IPS DF 6.9 (cell line): ENCODE results near the gene LIMS2.

ENCODE experiments used
- DNase-seq: peaks from one replicate; pipeline ENCODE4 v3.0.0-alpha.2; 2013; ENCODE audit warnings: low read depth, low spot score
- H3K27ac ChIP-seq: one replicate; pipeline ENCODE4 v1.5.1; 2013; ENCODE audit warnings: low read length, control low read depth
- H3K27me3 ChIP-seq: 2 replicates; pipeline ENCODE4 v1.6.1; 2013; ENCODE audit warnings: mild to moderate bottlenecking, low read length; ENCODE audit not compliant: control insufficient read depth, insufficient read depth
- H3K36me3 ChIP-seq: 2 replicates; pipeline ENCODE4 v1.6.1; 2013; ENCODE audit warnings: low read length; ENCODE audit not compliant: control insufficient read depth, insufficient read depth
- H3K4me1 ChIP-seq: 2 replicates; pipeline ENCODE4 v1.6.1; 2013; ENCODE audit warnings: low read length; ENCODE audit not compliant: control insufficient read depth, insufficient read depth
- H3K4me3 ChIP-seq: 2 replicates; pipeline ENCODE4 v1.5.1; 2013; ENCODE audit warnings: mild to moderate bottlenecking, low read length
- H3K9me3 ChIP-seq: 2 replicates; pipeline ENCODE4 v1.6.1; 2013; ENCODE audit warnings: low read length, inconsistent platforms; ENCODE audit not compliant: control insufficient read depth, insufficient read depth
- WGBS: extraction: QIAGEN DNeasy Blood & Tissue Kit; methylation state at CpG from one replicate; pipeline ENCODE4 v1.1.7; 2013; ENCODE audit warnings: mixed read lengths, missing lambda C conversion rate; ENCODE audit not compliant: insufficient read length, insufficient coverage; 5-methylcytosine and 5-hydroxymethylcytosine counted together

LIMS2 gene

DNA sequence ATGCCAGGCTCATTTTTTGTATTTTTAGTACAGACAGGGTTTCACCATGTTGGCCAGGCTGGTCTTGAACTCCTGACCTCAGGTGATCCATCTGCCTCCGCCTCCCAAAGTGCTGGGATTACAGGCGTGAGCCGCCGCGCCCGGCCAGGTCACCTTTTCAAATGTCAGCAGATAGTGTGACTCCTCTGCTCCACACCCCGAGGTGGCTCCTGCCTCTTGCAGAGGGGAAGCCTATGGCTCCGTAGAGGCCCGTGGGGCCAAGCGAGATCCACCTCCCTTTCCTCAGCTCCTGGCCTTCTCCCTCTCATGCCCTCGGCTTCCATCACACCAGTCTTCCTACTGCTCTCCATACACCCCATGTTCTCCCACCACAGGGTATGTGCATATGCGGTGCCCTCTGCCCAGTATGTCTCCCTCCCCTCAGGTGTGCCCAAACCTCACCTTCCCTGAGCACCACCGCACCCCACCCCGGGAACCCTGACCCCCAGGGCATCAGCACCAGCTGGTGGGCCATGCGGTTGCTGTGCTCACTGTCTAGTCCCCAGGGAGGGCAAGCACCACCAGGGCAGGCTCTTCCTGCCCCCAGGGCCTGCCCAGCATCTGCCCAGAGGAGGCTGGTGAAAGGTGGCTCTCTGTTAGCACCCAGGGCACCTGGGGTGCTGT lies 18.6 kb downstream of the LIMS2 start:
- no CpG with 5 or more reads among the region's 15 CpGs for WGBS
- Histone ChIP-seq H3K9me3 (no peaks in the 10 kb centered on the region), H3K27me3 (no peaks in the 10 kb centered on the region), H3K36me3 (no peaks in the 10 kb centered on the region), H3K4me1 (no peaks in the 10 kb centered on the region), H3K27ac (no peak overlapping the region), H3K4me3 (no peak overlapping the region)
- DNase-seq: no peak

- Histone ChIP-seq H3K36me3 (no peaks in the 10 kb centered on the region), H3K9me3 (no peaks in the 10 kb centered on the region), H3K4me3 (no peak overlapping the region), H3K27me3 (no peaks in the 10 kb centered on the region), H3K27ac (no peak overlapping the region), H3K4me1 (no peaks in the 10 kb centered on the region)
- WGBS: no CpG with 5 or more reads among the region's 16 CpGs
- no peak for DNase-seq
These were observed 19.9 kb downstream of the LIMS2 start for GRCh38 chr2:127655209-127656073.

DNA sequence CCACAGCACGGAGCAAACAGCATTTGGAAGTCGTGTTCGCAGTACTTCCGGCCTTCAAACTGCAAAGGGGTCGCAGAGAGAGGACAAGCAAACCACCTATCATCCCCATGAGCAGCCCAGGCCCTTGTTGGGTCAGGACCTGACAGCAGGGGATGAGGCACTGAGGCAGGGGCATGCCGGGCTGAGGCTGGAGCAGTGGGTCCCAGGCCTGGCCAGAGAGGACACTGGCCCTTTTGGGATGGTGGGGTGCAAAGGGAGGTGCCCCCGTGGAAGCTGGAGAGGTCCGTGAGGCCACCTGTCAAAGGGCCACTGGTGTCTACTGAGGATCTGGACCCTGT lies 20.5 kb downstream of the LIMS2 start:
- H3K4me3 ChIP-seq: no peak overlapping the region
- DNase-seq: no peak
- no peaks in the 10 kb centered on the region for H3K4me1 ChIP-seq
- H3K36me3 ChIP-seq: no peaks in the 10 kb centered on the region
- no peaks in the 10 kb centered on the region for H3K9me3 ChIP-seq
- H3K27me3 ChIP-seq: no peaks in the 10 kb centered on the region
- WGBS: no CpG with 5 or more reads among the region's 8 CpGs
- no peak overlapping the region for H3K27ac ChIP-seq

- no CpG with 5 or more reads among the region's 24 CpGs for WGBS
- no peaks in the 10 kb centered on the region for H3K27me3 ChIP-seq
- H3K27ac ChIP-seq: no peak overlapping the region
- no peak for DNase-seq
- H3K9me3 ChIP-seq: no peaks in the 10 kb centered on the region
- no peaks in the 10 kb centered on the region for H3K36me3 ChIP-seq
- no peak overlapping the region for H3K4me3 ChIP-seq
- H3K4me1 ChIP-seq: 0 out of 2 replicates have a peak, but pooled peaks cover 1% of the 10 kb centered on the region
These were observed 21.1 kb downstream of the LIMS2 start for GRCh38 chr2:127654084-127654837.

GRCh38 chr2:127653421-127654083 lies 21.8 kb downstream of the LIMS2 start:
- no peak overlapping the region for H3K27ac ChIP-seq
- no peaks in the 10 kb centered on the region for H3K36me3 ChIP-seq
- no peaks in the 10 kb centered on the region for H3K9me3 ChIP-seq
- WGBS: no CpG with 5 or more reads among the region's 16 CpGs
- no peak for DNase-seq
- 0 out of 2 replicates have a peak, but pooled peaks cover 1% of the 10 kb centered on the region for H3K4me1 ChIP-seq
- no peaks in the 10 kb centered on the region for H3K27me3 ChIP-seq
- no peak overlapping the region for H3K4me3 ChIP-seq

DNA sequence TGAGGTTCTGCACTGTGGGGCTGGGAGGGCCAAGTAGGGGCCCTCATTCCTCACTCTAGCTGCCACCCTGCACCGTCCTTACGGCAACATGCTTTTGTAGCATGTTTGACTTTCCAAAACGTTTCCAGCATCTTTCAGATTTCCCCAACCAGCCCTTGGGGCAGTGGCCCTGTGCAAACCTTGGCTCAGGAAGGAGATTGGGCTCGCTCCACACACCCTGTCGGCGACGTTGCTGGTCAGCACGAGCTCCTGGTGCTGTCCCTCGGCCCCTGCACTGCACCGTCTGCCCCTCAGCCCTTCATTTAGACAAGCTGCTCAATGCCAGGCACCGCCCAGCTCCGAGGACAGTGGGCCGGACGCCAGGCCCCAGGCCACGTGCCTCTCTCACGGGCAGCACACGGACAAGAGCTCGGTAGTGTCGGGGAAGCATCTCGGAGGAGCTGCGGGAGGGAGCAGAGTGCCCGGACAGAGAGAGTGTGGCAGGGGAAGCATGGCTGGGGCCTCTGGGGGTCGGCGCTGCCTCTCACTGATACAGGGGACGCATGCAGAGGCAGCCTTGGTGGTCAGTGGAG lies 22.5 kb downstream of the LIMS2 start:
- Histone ChIP-seq H3K4me1 (0 out of 2 replicates have a peak, but pooled peaks cover 1% of the 10 kb centered on the region), H3K27ac (no peak overlapping the region), H3K27me3 (no peaks in the 10 kb centered on the region), H3K36me3 (no peaks in the 10 kb centered on the region), H3K9me3 (no peaks in the 10 kb centered on the region), H3K4me3 (no peak overlapping the region)
- no peak for DNase-seq
- WGBS: no CpG with 5 or more reads among the region's 25 CpGs

GRCh38 chr2:127651971-127652550 lies 23.3 kb downstream of the LIMS2 start:
- WGBS: no CpG with 5 or more reads among the region's 14 CpGs
- Histone ChIP-seq H3K27ac (no peak overlapping the region), H3K9me3 (no peaks in the 10 kb centered on the region), H3K4me3 (no peak overlapping the region), H3K36me3 (no peaks in the 10 kb centered on the region), H3K4me1 (0 out of 2 replicates have a peak, but pooled peaks cover 3% of the 10 kb centered on the region), H3K27me3 (no peaks in the 10 kb centered on the region)
- no peak for DNase-seq

- WGBS: no CpG with 5 or more reads among the region's 29 CpGs
- no peaks in the 10 kb centered on the region for H3K36me3 ChIP-seq
- DNase-seq: no peak
- no peaks in the 10 kb centered on the region for H3K27me3 ChIP-seq
- H3K4me1 ChIP-seq: 0 out of 2 replicates have a peak, but pooled peaks cover 3% of the 10 kb centered on the region
- no peak overlapping the region for H3K4me3 ChIP-seq
- no peak overlapping the region for H3K27ac ChIP-seq
- H3K9me3 ChIP-seq: no peaks in the 10 kb centered on the region
These were observed 23.9 kb downstream of the LIMS2 start for GRCh38 chr2:127651381-127651809.

GRCh38 chr2:127650785-127651380 lies 24.4 kb downstream of the LIMS2 start:
- H3K9me3 ChIP-seq: no peaks in the 10 kb centered on the region
- no peaks in the 10 kb centered on the region for H3K36me3 ChIP-seq
- WGBS: no CpG with 5 or more reads among the region's 28 CpGs
- no peak overlapping the region for H3K27ac ChIP-seq
- H3K4me3 ChIP-seq: no peak overlapping the region
- no peaks in the 10 kb centered on the region for H3K27me3 ChIP-seq
- H3K4me1 ChIP-seq: 0 out of 2 replicates have a peak, but pooled peaks cover 3% of the 10 kb centered on the region
- no peak for DNase-seq
